Gastrocnemius medialis (tissue), 4 donors: Measurements from ENCODE around the gene PEAK3. TPM values are rescaled to one million over a fixed set of nuclear protein-coding genes. Genes with fewer than 3 reads are reported as not detected.

ENCODE experiments used
- ATAC-seq, 2 donors: fragments of 150-250 bp; one replicate each; pipeline ENCODE4 v1.9.1; 2016
- DNase-seq, 2 donors: peaks; one replicate each; pipeline ENCODE4 v3.0.0-alpha.2; 2019
- H3K27ac ChIP-seq, 4 donors: fragments of 200-600 bp; sonication (generic); 1 replicate in 1 of 4; 2 replicates in 3 of 4; pipeline ENCODE4 v1.5.1; 2016 to 2018; ENCODE audit warnings: mild to moderate bottlenecking in 2 of 4, moderate library complexity in 1 of 4
- H3K27me3 ChIP-seq, 3 donors: fragments of 200-600 bp; sonication (generic) in 2 of 3; 1 replicate in 1 of 3; 2 replicates in 2 of 3; pipeline versions ENCODE4 v1.5.1 to v1.6.0; 2016 to 2019; ENCODE audit warnings: mild to moderate bottlenecking in 1 of 3, moderate library complexity in 1 of 3
- H3K36me3 ChIP-seq, 2 donors: fragments of 200-600 bp; sonication (generic) in 1 of 2; one replicate each; pipeline ENCODE4 v1.5.1; 2017 to 2018
- H3K4me1 ChIP-seq, 2 donors: fragments of 200-600 bp; sonication (generic) in 1 of 2; one replicate each; pipeline ENCODE4 v1.5.1; 2016 to 2017; ENCODE audit warnings: mild to moderate bottlenecking in 2 of 2
- H3K4me3 ChIP-seq, 4 donors: fragments of 200-600 bp; sonication (generic) in 3 of 4; 1 replicate in 1 of 4; 2 replicates in 3 of 4; pipeline ENCODE4 v1.5.1; 2016 to 2019; ENCODE audit warnings: mild to moderate bottlenecking in 2 of 4
- H3K9me3 ChIP-seq, 3 donors: fragments of 200-600 bp; sonication (generic) in 2 of 3; 1 replicate in 1 of 3; 2 replicates in 2 of 3; pipeline ENCODE4 v1.5.1; 2016 to 2019
- CTCF ChIP-seq, 5 experiments: fragments of 450-650 bp in 3 of 5; fragments of 200-600 bp in 2 of 5; sonication (generic) in 2 of 5; IDR thresholded peaks in 4 of 5; conservative IDR thresholded peaks in 1 of 5; 1 replicate in 4 of 5; 2 replicates in 1 of 5; pipeline ENCODE4 v1.5.1; 2016 to 2019; ENCODE audit warnings: antibody characterized with exemption in 5 of 5, mild to moderate bottlenecking in 3 of 5, moderate library complexity in 3 of 5
- POLR2A ChIP-seq, 2 donors: fragments of 450-650 bp; IDR thresholded peaks; one replicate each; pipeline ENCODE4 v1.6.1; 2017; ENCODE audit warnings: antibody characterized with exemption in 2 of 2, mild to moderate bottlenecking in 2 of 2, moderate library complexity in 2 of 2
- in situ Hi-C, 4 donors: fragments of 200-750 bp; cut with MboI; loops; one replicate each; pipeline versions ENCODE4 v1.15.0 to v1.8.0; 2017; ENCODE audit warnings: low sequenced_read_pairs in 4 of 4
- intact Hi-C: fragments of 100-400 bp; cut with DNase I; formaldehyde crosslinking; loops from one replicate; pipeline ENCODE4 v1.15.1; 2023; ENCODE audit warnings: low total_unique reads
- total RNA-seq, 4 donors: library from RNA; depleted of rRNA; stranded (reverse); fragments of >200 nt; gene quantifications; one replicate each; pipeline versions ENCODE4 v1.1.0 to v1.2.3, GENCODE V29; 2016

PEAK3 gene
- total RNA-seq, 4 donors from 2014 or later: 0.11 TPM; not detected in 3

- TF ChIP-seq POLR2A (IDR thresholded peaks at IDR 0.05): no peak
- intact Hi-C loops: loop anchor here (5.0 kb wide), 1 partner anchor 40 kb away; no protein-coding TSS in a partner anchor
- H3K36me3 ChIP-seq: peaks cover 0 to 14% of the 10 kb centered on the region in 2 donors
- no peaks in the 10 kb centered on the region for H3K27me3 ChIP-seq
- H3K4me1 ChIP-seq: peaks cover 24 to 38% of the 10 kb centered on the region in 2 donors
- no peaks in the 10 kb centered on the region for H3K9me3 ChIP-seq
- ATAC-seq (no peak), DNase-seq (no peak)
- no peak overlapping the region for H3K27ac ChIP-seq
- no peak overlapping the region for H3K4me3 ChIP-seq
- in situ Hi-C loops: loop anchor here (5.0 to 25.0 kb wide), 2 partner anchors 40 to 110 kb away; partner anchors contain the start of genes PLEKHJ1 (in 1 of the 4) and SF3A2 (in 1 of the 4)
Observed at GRCh38 chr19:2277138-2277537, 4.8 kb downstream of the PEAK3 start.

- Histone ChIP-seq H3K27me3 (no peaks in the 10 kb centered on the region), H3K4me3 (no peak overlapping the region), H3K9me3 (no peaks in the 10 kb centered on the region), H3K36me3 (peaks cover 0 to 19% of the 10 kb centered on the region in 2 donors), H3K4me1 (peaks cover 30 to 38% of the 10 kb centered on the region in 2 donors), H3K27ac (peak overlapping the region in 2 of 4 donors; percentile 53 to 65)
- intact Hi-C loops (loop anchor here (5.0 kb wide), 1 partner anchor 41 kb away; no protein-coding TSS in a partner anchor), in situ Hi-C loops (loop anchor here (5.0 to 25.0 kb wide), 2 partner anchors 39 to 111 kb away; partner anchors contain the start of genes PLEKHJ1 (in 1 of the 4) and SF3A2 (in 1 of the 4))
- no peak for TF ChIP-seq CTCF (IDR thresholded peaks at IDR 0.05 in 4 of 5, conservative IDR thresholded peaks at IDR 0.05 in 1 of 5)
- TF ChIP-seq POLR2A (IDR thresholded peaks at IDR 0.05): no peak
- ATAC-seq: no peak
- no peak for DNase-seq
Observed at GRCh38 chr19:2276429-2276986, 5.5 kb downstream of the PEAK3 start.

- DNase-seq (peak in 1 of 2 donors; percentile 53), ATAC-seq (no peak)
- H3K4me1 ChIP-seq: peaks cover 36 to 43% of the 10 kb centered on the region in 2 donors
- TF ChIP-seq POLR2A (IDR thresholded peaks at IDR 0.05): no peak
- TF ChIP-seq CTCF (IDR thresholded peaks at IDR 0.05 in 4 of 5, conservative IDR thresholded peaks at IDR 0.05 in 1 of 5): no peak
- peaks cover 0 to 19% of the 10 kb centered on the region in 2 donors for H3K36me3 ChIP-seq
- peak overlapping the region; percentile 35 to 65 (median 54) for H3K27ac ChIP-seq
- no peaks in the 10 kb centered on the region for H3K9me3 ChIP-seq
- intact Hi-C loops (loop anchor here (5.0 kb wide), 1 partner anchor 41 kb away; no protein-coding TSS in a partner anchor), in situ Hi-C loops (loop anchor here (5.0 to 25.0 kb wide), 2 partner anchors 39 to 111 kb away; partner anchors contain the start of genes PLEKHJ1 (in 1 of the 4) and SF3A2 (in 1 of the 4))
- no peaks in the 10 kb centered on the region for H3K27me3 ChIP-seq
- H3K4me3 ChIP-seq: peak overlapping the region in 1 of 4 donors; percentile 9
Observed at GRCh38 chr19:2275588-2276428, 6.2 kb downstream of the PEAK3 start.

- Histone ChIP-seq H3K9me3 (no peaks in the 10 kb centered on the region), H3K4me1 (peaks cover 36 to 43% of the 10 kb centered on the region in 2 donors), H3K4me3 (no peak overlapping the region), H3K27me3 (no peaks in the 10 kb centered on the region), H3K36me3 (peaks cover 0 to 19% of the 10 kb centered on the region in 2 donors), H3K27ac (peak overlapping the region; percentile 35 to 65 (median 54))
- ATAC-seq: peak in 1 of 2 donors; percentile 28
- in situ Hi-C loops: loop anchor here (5.0 to 25.0 kb wide), 2 partner anchors 38 to 112 kb away; partner anchors contain the start of genes PLEKHJ1 (in 1 of the 4) and SF3A2 (in 1 of the 4)
- TF ChIP-seq POLR2A (IDR thresholded peaks at IDR 0.05): no peak
- TF ChIP-seq CTCF (IDR thresholded peaks at IDR 0.05 in 4 of 5, conservative IDR thresholded peaks at IDR 0.05 in 1 of 5): peak; percentile 44 to 68 (median 53)
- DNase-seq: peak in 1 of 2 donors; percentile 73
- intact Hi-C loops: loop anchor here (5.0 kb wide), 3 partner anchors 42 to 117 kb away; partner anchors contain the start of genes LSM7 and SPPL2B
Observed at GRCh38 chr19:2274931-2275535, 6.9 kb downstream of the PEAK3 start.
